GM23248 (cell line): Measurements from ENCODE around the gene PDGFRA. TPM values are rescaled to one million over a fixed set of nuclear protein-coding genes. Genes with fewer than 3 reads are reported as not detected.
"Not testable (repeated sequence)": the region's sequence is repeated elsewhere in the genome, so short reads cannot be mapped to it uniquely, and the experiment has no call there.

Source experiments
- DNase-seq: peaks from one replicate; pipeline ENCODE4 v3.0.0-alpha.2; 2015
- H2AFZ ChIP-seq: fragments of 200-600 bp; sonication (generic); 2 replicates; pipeline ENCODE4 v1.6.1; 2016; ENCODE audit warnings: antibody characterized with exemption
- H3F3A ChIP-seq: fragments of 200-600 bp; sonication (generic); 2 replicates; pipeline ENCODE4 v1.6.1; 2016; ENCODE audit warnings: mild to moderate bottlenecking, antibody characterized with exemption, mixed run types; ENCODE audit not compliant: insufficient read depth
- H3K27ac ChIP-seq: fragments of 200-600 bp; sonication (generic); 2 replicates; pipeline ENCODE4 v1.5.1; 2016; ENCODE audit warnings: mild to moderate bottlenecking
- H3K27me3 ChIP-seq: fragments of 200-600 bp; sonication (generic); replicated peaks from 2 replicates; pipeline ENCODE4 v1.6.1; 2016; ENCODE audit warnings: mild to moderate bottlenecking; ENCODE audit not compliant: insufficient read depth
- H3K36me3 ChIP-seq: fragments of 200-600 bp; sonication (generic); 2 replicates; pipeline ENCODE4 v1.6.1; 2016; ENCODE audit warnings: low read depth, mild to moderate bottlenecking
- H3K4me1 ChIP-seq: fragments of 200-600 bp; sonication (generic); 2 replicates; pipeline ENCODE4 v1.6.1; 2016; ENCODE audit warnings: mild to moderate bottlenecking; ENCODE audit not compliant: insufficient read depth
- H3K4me2 ChIP-seq: fragments of 200-600 bp; sonication (generic); one replicate; pipeline ENCODE4 v1.6.1; 2016; ENCODE audit warnings: mild to moderate bottlenecking; ENCODE audit not compliant: unreplicated experiment
- H3K4me3 ChIP-seq: fragments of 200-600 bp; sonication (generic); 2 replicates; pipeline ENCODE4 v1.5.1; 2016; ENCODE audit warnings: mild to moderate bottlenecking
- H3K79me2 ChIP-seq: fragments of 200-600 bp; sonication (generic); 2 replicates; pipeline ENCODE4 v1.6.1; 2016; ENCODE audit warnings: mild to moderate bottlenecking; ENCODE audit not compliant: insufficient read depth
- H3K9ac ChIP-seq: fragments of 200-600 bp; sonication (generic); 2 replicates; pipeline ENCODE4 v1.6.1; 2016; ENCODE audit warnings: mild to moderate bottlenecking
- H3K9me2 ChIP-seq: fragments of 200-600 bp; sonication (generic); 2 replicates; pipeline ENCODE4 v1.6.1; 2016; ENCODE audit warnings: mixed run types, mild to moderate bottlenecking, moderate library complexity; ENCODE audit not compliant: insufficient read depth
- H3K9me3 ChIP-seq: fragments of 200-600 bp; sonication (generic); one replicate; pipeline ENCODE4 v1.6.1; 2017; ENCODE audit warnings: low read depth
- H4K20me1 ChIP-seq: fragments of 200-600 bp; sonication (generic); 2 replicates; pipeline ENCODE4 v1.6.0; 2016; ENCODE audit not compliant: insufficient read depth
- EZH2 ChIP-seq: fragments of 200-600 bp; sonication (generic); IDR thresholded peaks from 2 replicates; pipeline ENCODE4 v1.6.1; 2018; ENCODE audit warnings: antibody characterized with exemption, mild to moderate bottlenecking; ENCODE audit not compliant: insufficient read depth, poor library complexity, severe bottlenecking
- EZH2phosphoT487 ChIP-seq: fragments of 200-600 bp; sonication (generic); IDR thresholded peaks from 2 replicates; pipeline ENCODE4 v1.6.1; 2018; ENCODE audit warnings: antibody characterized with exemption, moderate library complexity, mild to moderate bottlenecking, low read depth; ENCODE audit not compliant: insufficient read depth
- WGBS, 2 experiments: methylation state at CpG; one replicate each; pipeline ENCODE4 v1.1.6; 2015 to 2017; ENCODE audit warnings: low lambda C conversion rate in 2 of 2, low coverage in 1 of 2; ENCODE audit errors: missing lambda C conversion rate in 2 of 2; 5-methylcytosine and 5-hydroxymethylcytosine counted together
- in situ Hi-C: fragments of 300-500 bp; cut with MboI; formaldehyde crosslinking; loops from 2 replicates; pipeline ENCODE4 v1.15.0; 2020
- polyA plus RNA-seq: library from polyadenylated mRNA; unstranded; fragments of >200 nt; fragmentation: Nextera tagmentation; extraction: Ambion mirVana; gene quantifications from 2 replicates; pipeline ENCODE4 v1.2.1, GENCODE V29; 2016
- total RNA-seq: library from RNA; depleted of rRNA; stranded (reverse); fragments of >200 nt; shearing (Covaris generic); gene quantifications from 2 replicates; pipeline ENCODE4 v1.2.3, GENCODE V29; 2014

The PDGFRA gene
- total and polyA plus RNA-seq, 2 experiments from 2014 or later = 109 to 225 TPM

DNA sequence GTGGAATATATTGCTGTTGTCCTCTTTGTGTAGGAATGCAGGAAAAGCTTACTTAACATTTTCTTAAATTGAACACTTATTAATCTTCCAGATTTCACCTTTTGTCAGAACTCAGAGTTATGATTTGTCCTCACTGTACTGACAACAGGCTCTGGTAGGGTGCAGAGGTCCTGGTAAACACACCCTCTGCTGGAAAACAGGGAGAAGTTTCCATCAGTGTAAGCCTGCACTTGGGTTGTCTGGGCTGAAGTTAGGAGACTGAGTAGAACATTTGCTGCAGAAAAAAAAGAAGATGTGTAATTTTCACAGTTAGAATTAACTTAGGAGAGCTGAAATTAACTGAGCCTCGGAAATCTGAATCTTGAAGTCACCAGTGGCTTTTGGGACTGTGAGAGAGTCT is 23.2 kb downstream of the PDGFRA start:
- H3K9me2 ChIP-seq, H3K27me3 ChIP-seq, H3K4me3 ChIP-seq, H3K27ac ChIP-seq, H3K9me3 ChIP-seq, H3K36me3 ChIP-seq, H2AFZ ChIP-seq, DNase-seq, H3K4me2 ChIP-seq, H3K9ac ChIP-seq, in situ Hi-C loops: not testable (repeated sequence)
- Histone ChIP-seq H4K20me1 (peaks cover 37% of the 10 kb centered on the region), H3F3A (peaks cover 81% of the 10 kb centered on the region), H3K4me1 (peaks cover 38% of the 10 kb centered on the region), H3K79me2 (peaks cover 97% of the 10 kb centered on the region)
- WGBS, 2 experiments = 55 to 60% methylated on average over 1 of the region's 1 CpG

DNA sequence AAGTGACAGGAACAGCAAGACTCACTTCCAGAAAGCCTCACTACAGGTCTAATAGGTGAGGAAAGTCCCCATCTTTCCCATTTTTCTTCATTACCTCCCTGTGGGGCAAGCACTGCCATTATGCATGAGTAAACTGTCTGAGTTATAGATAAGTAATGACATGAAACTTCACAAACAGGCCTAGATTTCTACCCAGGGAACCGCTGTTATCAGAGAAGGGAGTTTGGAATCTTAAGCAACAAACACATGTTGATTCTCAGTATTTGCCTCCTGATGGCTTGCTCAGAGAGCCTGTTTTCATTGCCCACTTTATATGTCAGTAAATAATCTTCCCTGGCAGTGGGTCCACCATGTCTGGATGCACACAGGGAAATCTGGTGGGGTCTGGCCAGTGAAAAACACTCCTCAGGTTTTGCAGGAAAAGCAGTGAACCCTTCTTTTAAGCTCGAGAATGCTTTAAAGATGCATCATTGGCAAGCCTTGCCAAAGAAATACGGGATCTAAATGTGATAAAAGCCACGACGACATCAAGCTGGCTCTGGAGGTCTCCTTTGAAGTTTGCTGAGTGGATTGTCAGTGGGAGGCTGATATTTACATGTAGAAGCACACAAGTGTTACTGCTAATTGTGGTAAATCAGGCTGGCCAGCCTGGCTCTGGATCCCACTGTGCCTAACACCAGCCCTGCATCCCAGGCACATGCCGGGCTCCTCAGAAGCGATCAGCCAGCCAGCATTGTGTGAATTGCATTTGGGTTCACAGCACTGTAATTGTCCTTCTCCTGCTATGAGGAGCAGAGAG is 25.2 kb downstream of the PDGFRA start:
- Histone ChIP-seq H2AFZ (no peak overlapping the region), H3K79me2 (peaks cover 97% of the 10 kb centered on the region), H3K4me2 (peak overlapping the region; percentile 39), H3K9me3 (no peaks in the 10 kb centered on the region), H3K9ac (peak overlapping the region; percentile 17), H3K27me3 (no peaks in the 10 kb centered on the region), H3K36me3 (peaks cover 13% of the 10 kb centered on the region; the same call in 1 of the 2 replicates), H4K20me1 (peaks cover 42% of the 10 kb centered on the region), H3K4me1 (peaks cover 47% of the 10 kb centered on the region), H3K9me2 (no peaks in the 10 kb centered on the region), H3K27ac (peak overlapping the region; percentile 76), H3F3A (peaks cover 90% of the 10 kb centered on the region), H3K4me3 (no peak overlapping the region)
- in situ Hi-C loops = no loop called here
- TF ChIP-seq EZH2 = no peak
- no peak for TF ChIP-seq EZH2phosphoT487
- DNase-seq = peak; percentile 58
- 40 to 45% methylated on average over 7 of the region's 7 CpGs for WGBS, 2 experiments

GRCh38 chr4:54254915-54255246 is 25.8 kb downstream of the PDGFRA start:
- Histone ChIP-seq H3K9me2 (no peaks in the 10 kb centered on the region), H3K9me3 (no peaks in the 10 kb centered on the region), H3K4me1 (peaks cover 51% of the 10 kb centered on the region), H2AFZ (no peak overlapping the region), H3F3A (peaks cover 92% of the 10 kb centered on the region), H3K36me3 (peaks cover 13% of the 10 kb centered on the region; the same call in 1 of the 2 replicates), H4K20me1 (peaks cover 41% of the 10 kb centered on the region), H3K27me3 (no peaks in the 10 kb centered on the region), H3K4me3 (no peak overlapping the region), H3K79me2 (peaks cover 97% of the 10 kb centered on the region), H3K9ac (peak overlapping the region; percentile 17; the same call in 1 of the 2 replicates), H3K27ac (peak overlapping the region; percentile 76), H3K4me2 (peak overlapping the region; percentile 10)
- no peak for DNase-seq
- TF ChIP-seq EZH2phosphoT487 (no peak), EZH2 (no peak)
- in situ Hi-C loops = no loop called here
- 74 to 100% methylated on average over 1 to 4 of the region's 4 CpGs for WGBS, 2 experiments

GRCh38 chr4:54255881-54256280 is 26.8 kb downstream of the PDGFRA start:
- no peak overlapping the region for H3K9ac ChIP-seq
- in situ Hi-C loops = no loop called here
- H3K27ac ChIP-seq = peak overlapping the region; percentile 76
- H3K4me1 ChIP-seq = peaks cover 51% of the 10 kb centered on the region
- H3K9me3 ChIP-seq = no peaks in the 10 kb centered on the region
- H3K4me2 ChIP-seq = no peak overlapping the region
- 64 to 68% methylated on average over 2 of the region's 2 CpGs for WGBS, 2 experiments
- H3K36me3 ChIP-seq = peaks cover 18% of the 10 kb centered on the region
- H4K20me1 ChIP-seq = peaks cover 33% of the 10 kb centered on the region
- H3K27me3 ChIP-seq = no peaks in the 10 kb centered on the region
- no peak for TF ChIP-seq EZH2
- no peak for TF ChIP-seq EZH2phosphoT487
- H3K9me2 ChIP-seq = no peaks in the 10 kb centered on the region
- H3K79me2 ChIP-seq = peaks cover 97% of the 10 kb centered on the region
- no peak overlapping the region for H3K4me3 ChIP-seq
- H2AFZ ChIP-seq = no peak overlapping the region
- peak; percentile 78 for DNase-seq
- peaks cover 89% of the 10 kb centered on the region for H3F3A ChIP-seq
